D721Med (cell line): Measurements from ENCODE around the gene NET1.

Experiments
- DNase-seq: peaks from one replicate; pipeline ENCODE4 v3.0.0; 2011; ENCODE audit warnings: low spot score; ENCODE audit not compliant: insufficient read length
- FAIRE-seq: peaks from 2 replicates; lab custom pipeline; 2011; peaks lifted over from hg19 to GRCh38; lab: Jason Lieb, UNC
- TF ChIP-seq, protein P1 (sequence below): IDR thresholded peaks from 2 replicates; pipeline ENCODE4 v1.5.1; 2012; ENCODE audit warnings: mild to moderate bottlenecking, control low read depth; ENCODE audit not compliant: insufficient read depth; ENCODE audit errors: missing control alignments

NET1 gene

DNA sequence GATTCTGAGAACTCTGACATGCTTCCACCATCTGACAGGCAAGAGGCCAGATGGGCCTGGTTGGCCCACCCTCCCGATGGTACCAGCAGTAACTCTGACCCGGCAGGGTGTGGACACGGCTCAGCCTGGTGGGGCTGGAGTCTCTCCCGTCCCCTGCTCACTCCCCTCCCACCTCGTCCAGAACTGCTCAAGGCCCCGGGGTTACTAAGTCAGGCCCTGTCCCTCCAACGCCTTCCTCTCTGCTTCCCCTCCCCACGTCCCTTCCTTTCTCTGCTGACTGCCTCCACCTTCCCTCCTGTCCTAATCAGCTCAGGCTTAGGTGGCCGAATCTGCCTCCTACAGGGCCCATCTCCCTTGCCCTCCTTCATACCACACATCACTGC lies 74.5 kb downstream of the NET1 start:
- no peak for FAIRE-seq
- TF ChIP-seq, protein P1, sequence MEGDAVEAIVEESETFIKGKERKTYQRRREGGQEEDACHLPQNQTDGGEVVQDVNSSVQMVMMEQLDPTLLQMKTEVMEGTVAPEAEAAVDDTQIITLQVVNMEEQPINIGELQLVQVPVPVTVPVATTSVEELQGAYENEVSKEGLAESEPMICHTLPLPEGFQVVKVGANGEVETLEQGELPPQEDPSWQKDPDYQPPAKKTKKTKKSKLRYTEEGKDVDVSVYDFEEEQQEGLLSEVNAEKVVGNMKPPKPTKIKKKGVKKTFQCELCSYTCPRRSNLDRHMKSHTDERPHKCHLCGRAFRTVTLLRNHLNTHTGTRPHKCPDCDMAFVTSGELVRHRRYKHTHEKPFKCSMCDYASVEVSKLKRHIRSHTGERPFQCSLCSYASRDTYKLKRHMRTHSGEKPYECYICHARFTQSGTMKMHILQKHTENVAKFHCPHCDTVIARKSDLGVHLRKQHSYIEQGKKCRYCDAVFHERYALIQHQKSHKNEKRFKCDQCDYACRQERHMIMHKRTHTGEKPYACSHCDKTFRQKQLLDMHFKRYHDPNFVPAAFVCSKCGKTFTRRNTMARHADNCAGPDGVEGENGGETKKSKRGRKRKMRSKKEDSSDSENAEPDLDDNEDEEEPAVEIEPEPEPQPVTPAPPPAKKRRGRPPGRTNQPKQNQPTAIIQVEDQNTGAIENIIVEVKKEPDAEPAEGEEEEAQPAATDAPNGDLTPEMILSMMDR = no peak
- DNase-seq = no peak

DNA sequence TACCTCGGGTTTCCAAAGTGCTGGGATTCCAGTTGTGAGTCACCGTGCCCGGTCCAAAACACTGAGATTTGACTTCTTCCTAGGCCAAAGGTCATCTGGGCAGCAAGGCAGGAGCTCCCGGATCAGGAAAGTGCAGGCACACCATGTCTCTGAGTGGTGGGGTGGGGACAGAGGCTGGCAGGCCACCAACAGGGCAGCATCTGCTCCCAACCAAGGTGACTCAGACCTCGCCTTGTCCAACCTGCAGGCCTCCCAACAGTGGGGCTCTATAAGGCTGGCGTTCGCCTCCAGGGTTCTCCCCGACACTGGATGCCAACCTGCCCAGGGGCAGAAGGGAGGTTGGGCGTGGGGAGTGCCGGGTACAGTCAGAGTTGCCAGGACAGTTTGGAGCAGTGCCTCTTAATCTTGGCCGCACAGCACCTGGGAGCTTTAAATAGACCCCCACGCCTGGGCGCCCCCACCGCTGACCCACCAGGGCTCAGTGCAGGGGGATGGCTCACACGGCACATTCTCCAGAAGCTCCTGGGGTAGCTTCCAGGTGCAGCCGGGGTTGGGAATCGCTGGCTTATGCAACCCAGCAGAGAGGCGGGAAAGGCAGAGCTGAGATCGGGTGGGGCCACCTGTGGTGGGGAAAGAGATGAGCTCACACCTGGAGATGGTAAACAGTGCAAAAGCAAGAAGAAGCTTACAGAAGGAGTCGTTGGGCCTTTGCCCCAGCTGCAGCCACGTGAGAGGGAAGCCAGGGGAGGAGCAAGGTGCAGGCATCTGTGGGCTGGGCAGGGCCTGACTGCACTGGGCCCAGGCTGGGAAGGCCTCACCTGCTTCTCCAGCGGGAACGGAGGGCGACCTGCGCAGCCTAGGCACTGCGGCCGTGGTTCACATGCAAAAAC lies 76.2 kb downstream of the NET1 start:
- TF ChIP-seq, protein P1 = no peak
- no peak for FAIRE-seq
- no peak for DNase-seq

DNA sequence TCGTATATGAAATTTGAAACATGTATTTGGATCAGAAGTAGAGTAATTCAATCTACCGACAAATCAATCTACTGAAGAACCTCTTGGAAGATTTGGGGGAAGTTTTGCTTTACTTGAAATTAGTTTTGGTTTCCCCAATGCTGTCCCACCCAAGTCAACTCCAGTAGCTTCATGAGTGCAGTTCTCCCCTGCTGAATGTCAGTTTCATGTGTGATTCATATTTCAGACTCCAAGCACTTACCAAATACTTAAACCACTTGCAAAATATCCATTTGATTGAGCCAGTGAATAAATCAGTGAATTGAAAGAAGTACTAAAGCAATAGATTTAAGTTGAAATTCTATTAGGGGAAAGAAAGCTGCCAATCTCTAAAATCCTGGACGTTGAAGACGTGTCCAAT lies 77.7 kb downstream of the NET1 start:
- no peak for FAIRE-seq
- DNase-seq = no peak
- TF ChIP-seq, protein P1 = no peak

DNA sequence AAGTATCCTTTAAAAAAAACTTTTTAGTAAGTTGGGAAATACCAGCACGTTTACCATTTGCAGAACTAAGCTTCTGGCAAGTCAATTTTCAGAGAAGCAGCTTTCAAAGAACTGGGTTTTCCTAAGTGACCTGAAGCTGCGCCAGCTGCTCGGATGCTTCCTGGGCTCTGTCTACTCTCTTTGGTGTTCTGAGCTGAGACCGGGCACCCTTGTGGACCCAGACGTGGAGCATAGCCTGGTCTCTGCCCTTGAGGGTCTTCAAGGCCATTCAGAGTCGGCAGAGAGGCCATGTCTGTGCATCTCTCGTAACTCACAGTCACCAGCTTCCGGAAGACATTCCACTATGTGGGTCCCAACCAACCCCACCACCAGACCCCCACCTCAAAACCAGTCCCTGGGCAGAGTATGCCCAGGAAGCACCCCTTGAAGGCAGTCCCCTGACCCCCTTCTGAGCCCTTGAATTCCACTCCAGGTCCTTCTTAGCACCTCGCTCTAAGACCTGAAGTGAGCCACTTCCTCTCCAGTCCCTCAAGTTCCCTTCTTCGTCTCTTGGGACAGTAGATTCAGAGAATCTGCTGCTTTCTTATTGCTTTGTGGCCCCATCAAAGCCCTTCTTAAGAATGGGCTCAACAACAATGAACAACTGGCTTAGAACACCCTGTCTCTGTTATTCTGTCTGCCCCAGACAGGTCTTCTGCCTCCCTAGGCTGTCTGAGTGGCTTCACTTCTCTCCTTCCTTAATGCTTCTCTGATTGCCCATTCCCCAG lies 78.5 kb downstream of the NET1 start:
- no peak for DNase-seq
- FAIRE-seq = no peak
- TF ChIP-seq, protein P1 = no peak

DNA sequence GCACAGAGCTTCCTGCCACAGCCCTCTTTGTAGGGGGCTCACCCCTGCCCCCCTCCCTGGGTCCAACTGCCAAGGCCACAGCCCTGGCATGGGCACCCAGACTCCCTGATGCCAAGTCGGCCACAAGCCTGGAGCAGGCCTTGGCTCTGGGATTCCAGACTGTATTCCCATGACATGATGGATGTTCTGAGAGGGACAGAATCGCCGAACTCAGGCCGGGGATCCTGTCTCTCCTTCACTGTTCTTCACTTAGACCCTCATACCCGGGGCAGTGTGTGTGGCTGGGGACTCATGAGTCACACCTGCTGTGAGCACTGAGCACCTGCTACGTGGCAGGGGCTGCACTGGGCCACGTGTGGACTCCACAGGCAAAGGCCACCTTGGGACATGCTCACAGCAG lies 79.1 kb downstream of the NET1 start:
- TF ChIP-seq, protein P1 = no peak
- DNase-seq = no peak
- FAIRE-seq = no peak

DNA sequence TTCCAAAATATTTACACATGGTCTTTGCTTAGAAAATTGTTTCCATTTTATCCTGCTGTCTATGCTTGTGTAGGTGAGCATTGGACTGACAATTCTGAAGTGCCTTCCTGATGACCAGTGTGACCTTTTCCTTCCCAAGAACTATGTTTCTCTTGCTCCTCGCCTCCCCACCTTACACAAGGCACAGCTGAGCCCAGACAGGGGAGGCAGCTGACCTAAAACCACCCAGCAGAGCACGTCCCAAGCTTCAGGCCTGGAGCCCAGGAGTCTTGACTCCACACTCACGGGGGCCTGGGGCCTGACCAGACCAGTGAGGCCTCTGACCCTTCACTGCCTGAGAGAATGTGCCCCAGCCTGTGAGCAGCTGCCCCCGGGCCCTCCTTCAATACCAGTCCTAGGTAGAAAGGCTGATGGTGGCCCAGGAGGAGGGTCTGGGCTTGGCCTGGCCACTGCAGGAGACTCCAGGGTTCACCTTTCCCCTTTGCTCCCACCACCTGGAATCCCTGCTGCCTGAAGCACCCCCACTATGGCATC lies 80.0 kb downstream of the NET1 start:
- DNase-seq (no peak), FAIRE-seq (no peak)
- TF ChIP-seq, protein P1 = no peak
